EH (cell line): Measurements from ENCODE around the gene CMTM5.
A peak's percentile ranks its signal among the peaks of the same experiment; 100 is the strongest.

Experiments used
- DNase-seq: peaks from one replicate; pipeline ENCODE4 v3.0.0-alpha.2; 2015; ENCODE audit warnings: low read depth

The CMTM5 gene

GRCh38 chr14:23358042-23358441 lies 18.8 kb upstream of the CMTM5 start:
- DNase-seq: no peak

GRCh38 chr14:23358553-23359166 lies 18.2 kb upstream of the CMTM5 start:
- no peak for DNase-seq

GRCh38 chr14:23359167-23359626 lies 17.6 kb upstream of the CMTM5 start:
- DNase-seq: no peak

- DNase-seq: no peak
Observed at GRCh38 chr14:23359722-23360447, 17.0 kb upstream of the CMTM5 start.

GRCh38 chr14:23360496-23360895 lies 16.4 kb upstream of the CMTM5 start:
- no peak for DNase-seq

GRCh38 chr14:23361320-23361719 lies 15.5 kb upstream of the CMTM5 start:
- peak; percentile 55 for DNase-seq

- no peak for DNase-seq
Observed at GRCh38 chr14:23361763-23362162, 15.1 kb upstream of the CMTM5 start.

- peak; percentile 41 for DNase-seq
Observed at GRCh38 chr14:23362200-23362599, 14.6 kb upstream of the CMTM5 start.

GRCh38 chr14:23364164-23365035 lies 12.4 kb upstream of the CMTM5 start:
- DNase-seq: peak; percentile 78

GRCh38 chr14:23365036-23365731 lies 11.7 kb upstream of the CMTM5 start, which contains the start of gene EFS:
Gene EFS, minus strand, starts transcription at chr14:23365172. Its CDS starts 147 bp downstream, at chr14:23365025.
- DNase-seq: peak; percentile 62

- DNase-seq: peak; percentile 77
Observed at GRCh38 chr14:23365732-23366425, 11.0 kb upstream of the CMTM5 start.

- DNase-seq: peak; percentile 79
Observed at GRCh38 chr14:23366426-23366921, 10.4 kb upstream of the CMTM5 start.

- no peak for DNase-seq
Observed at GRCh38 chr14:23370221-23370620, 6.6 kb upstream of the CMTM5 start.

- DNase-seq: no peak
Observed at GRCh38 chr14:23371865-23372264, 5.0 kb upstream of the CMTM5 start.

GRCh38 chr14:23372509-23372908 lies 4.3 kb upstream of the CMTM5 start, which contains the start of gene IL25:
Gene IL25, plus strand, starts transcription at chr14:23372809.
- no peak for DNase-seq

- no peak for DNase-seq
Observed at GRCh38 chr14:23373041-23373440, 3.8 kb upstream of the CMTM5 start.

- no peak for DNase-seq
Observed at GRCh38 chr14:23375527-23376251, 1.2 kb upstream of the CMTM5 start.

GRCh38 chr14:23377198-23377550 lies 328 bp downstream of the CMTM5 start:
- DNase-seq: no peak

- no peak for DNase-seq
Observed at GRCh38 chr14:23377573-23378563, 1.0 kb downstream of the CMTM5 start.
